Inflammatory macrophage (primary cell): Measurements from ENCODE around the gene ICAM2.
"Not testable (repeated sequence)": the region's sequence is repeated elsewhere in the genome, so short reads cannot be mapped to it uniquely, and the experiment has no call there.

Experiments
- DNase-seq, 2 donors: peaks; one replicate each; pipeline ENCODE4 v3.0.0-alpha.2; 2020 to 2022

The ICAM2 gene

GRCh38 chr17:64042700-64043485, 22.5 kb upstream of the ICAM2 start:
- no peak for DNase-seq

DNA sequence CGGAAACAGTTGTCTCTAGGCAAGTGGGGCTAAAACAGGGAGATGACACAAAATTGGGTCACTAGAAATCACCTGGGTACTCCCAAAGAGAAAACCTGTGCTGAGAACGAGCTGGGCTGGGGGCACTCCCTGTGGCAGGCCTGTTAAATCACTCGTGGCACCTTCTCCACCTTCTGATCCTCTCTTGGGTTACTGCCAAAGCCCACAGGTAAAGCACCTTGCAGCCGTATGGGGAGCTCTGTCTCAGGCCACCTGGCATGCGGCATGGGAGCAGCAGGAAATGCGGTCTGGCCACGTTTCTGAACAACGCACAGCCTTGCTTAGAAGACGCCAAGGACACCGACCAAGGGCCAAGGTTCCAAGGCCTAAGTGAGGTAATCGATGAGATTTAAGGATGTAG, 21.5 kb upstream of the ICAM2 start:
- DNase-seq: no peak

GRCh38 chr17:64040206-64040605, 19.8 kb upstream of the ICAM2 start:
- no peak for DNase-seq

- DNase-seq: no peak
These were observed 18.6 kb upstream of the ICAM2 start for GRCh38 chr17:64039106-64039400.

DNA sequence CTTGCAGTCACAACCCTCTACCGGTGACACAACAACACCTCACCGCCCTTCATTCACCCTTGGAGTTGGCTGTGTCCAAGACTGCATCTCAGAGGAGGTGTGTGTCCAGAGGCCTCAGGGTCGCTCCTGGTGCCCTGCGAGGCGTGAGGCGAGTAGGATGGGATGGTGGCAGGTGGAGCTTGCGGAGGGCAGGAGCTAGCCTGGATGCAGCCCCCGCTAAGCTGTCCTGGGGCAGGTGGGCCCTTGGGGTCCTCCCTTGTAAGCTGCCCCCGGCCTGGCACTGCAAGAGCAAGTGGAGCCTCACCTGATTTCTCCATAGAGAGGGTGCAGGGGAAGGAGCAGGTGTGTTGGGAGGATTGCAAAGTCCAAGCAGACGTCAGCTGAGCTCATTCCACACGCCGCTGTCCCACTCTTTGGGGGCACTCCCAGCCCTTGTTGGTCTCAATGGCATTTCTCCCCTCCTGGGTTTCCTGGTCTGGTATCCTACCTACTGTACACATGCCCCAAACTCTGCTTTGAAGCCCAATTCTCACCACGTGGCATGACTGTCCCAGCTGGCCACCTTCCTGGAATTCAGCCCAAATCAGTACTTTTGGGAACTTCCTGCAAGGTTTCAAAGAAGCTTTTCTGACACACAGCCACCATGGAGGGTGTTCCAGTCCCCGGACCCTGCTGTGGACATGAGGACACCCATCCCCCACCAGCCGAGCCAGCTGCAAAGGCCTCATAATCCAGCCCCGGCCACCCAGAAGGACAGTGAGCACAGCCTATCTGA, 18.1 kb upstream of the ICAM2 start:
- no peak for DNase-seq

DNA sequence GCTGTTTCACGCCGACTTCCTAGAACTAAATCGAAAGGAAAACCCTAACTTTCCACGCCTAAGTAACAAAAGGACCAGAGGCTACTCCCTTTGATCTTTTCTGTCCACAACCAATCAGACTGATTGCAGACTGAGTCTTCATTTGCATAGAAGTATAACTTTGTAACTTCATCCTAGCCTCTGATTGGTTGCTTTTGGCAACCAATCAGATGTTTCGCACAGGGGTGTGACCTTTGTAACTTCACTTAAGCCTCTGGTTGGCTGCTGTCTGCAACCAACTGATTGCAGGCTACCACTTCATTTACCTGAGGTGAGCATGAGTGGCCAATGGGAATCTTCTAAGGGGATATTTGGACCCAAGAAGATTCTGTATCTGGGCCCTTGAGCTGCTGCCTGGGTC, 17.4 kb upstream of the ICAM2 start:
- DNase-seq: no peak

GRCh38 chr17:64037180-64037579, 16.7 kb upstream of the ICAM2 start:
- no peak for DNase-seq

DNA sequence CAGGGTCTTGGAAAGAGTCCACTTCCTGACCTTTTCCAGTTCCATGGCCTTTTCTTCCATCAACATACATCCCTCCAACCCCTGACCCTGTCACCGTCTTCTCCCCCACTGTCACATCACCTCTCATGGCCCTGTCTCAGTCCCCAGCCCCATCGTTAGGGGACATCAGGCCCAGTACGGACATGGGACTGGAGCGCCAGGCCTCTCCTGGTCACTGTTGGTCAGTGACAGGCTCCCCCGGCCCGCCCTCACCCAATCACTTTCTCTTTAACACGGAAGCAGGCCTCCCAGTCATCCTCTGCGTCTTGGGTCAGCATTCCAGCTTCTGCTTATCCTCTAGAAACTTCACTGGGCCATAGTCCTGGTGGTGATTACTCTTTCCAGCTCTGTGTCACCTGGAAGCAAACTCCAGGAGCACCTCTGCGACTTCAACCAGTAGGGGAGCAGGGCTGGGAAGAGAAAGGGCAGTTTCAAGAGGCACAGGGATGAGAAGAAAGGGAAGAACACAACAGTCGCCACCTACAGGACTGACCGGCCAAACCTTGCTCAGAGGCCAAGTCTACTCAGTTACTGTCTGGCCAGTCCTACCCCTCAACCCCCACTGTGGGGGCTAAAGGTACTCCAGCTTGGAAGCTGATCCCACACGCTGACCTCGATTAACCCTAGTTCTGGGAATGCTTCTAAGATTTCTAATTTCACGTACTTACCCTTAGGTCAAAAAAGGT, 15.9 kb upstream of the ICAM2 start:
- no peak for DNase-seq

- no peak for DNase-seq
These were observed 11.6 kb upstream of the ICAM2 start for GRCh38 chr17:64032081-64032480.

DNA sequence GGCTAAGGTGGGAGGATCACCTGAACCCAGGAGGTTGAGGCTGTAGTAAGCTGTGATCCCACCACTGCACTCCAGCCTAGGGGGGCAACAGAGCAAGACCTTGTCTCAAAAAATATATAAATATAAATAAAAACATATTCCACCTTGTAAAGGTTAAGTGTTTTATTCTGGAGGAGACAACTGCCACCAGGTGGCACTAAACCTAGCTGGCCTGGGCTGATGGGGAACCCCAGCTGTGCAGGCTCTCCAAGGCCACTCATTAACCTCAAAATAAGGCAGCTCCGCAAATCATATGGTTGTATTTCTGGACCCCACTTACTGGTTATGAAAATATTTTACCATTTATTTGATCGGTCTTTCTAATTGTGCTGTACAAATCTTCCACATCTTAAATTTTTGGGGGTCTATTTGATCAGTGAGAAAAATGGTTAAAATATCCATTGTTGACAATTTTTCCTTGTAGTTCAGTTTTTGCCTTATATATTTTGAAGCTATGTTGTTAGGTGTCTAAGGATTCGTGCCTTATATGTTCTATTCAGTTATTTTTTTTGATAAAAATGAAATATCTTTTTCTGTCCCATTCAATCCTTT, 8.5 kb upstream of the ICAM2 start:
- DNase-seq: peak; percentile 72 to 74

GRCh38 chr17:64025732-64026294, 5.4 kb upstream of the ICAM2 start:
- peak; percentile 64 to 65 for DNase-seq

GRCh38 chr17:64024781-64025731, 4.6 kb upstream of the ICAM2 start:
- no peak for DNase-seq

- no peak for DNase-seq
These were observed 3.8 kb upstream of the ICAM2 start for GRCh38 chr17:64024215-64024654.

DNA sequence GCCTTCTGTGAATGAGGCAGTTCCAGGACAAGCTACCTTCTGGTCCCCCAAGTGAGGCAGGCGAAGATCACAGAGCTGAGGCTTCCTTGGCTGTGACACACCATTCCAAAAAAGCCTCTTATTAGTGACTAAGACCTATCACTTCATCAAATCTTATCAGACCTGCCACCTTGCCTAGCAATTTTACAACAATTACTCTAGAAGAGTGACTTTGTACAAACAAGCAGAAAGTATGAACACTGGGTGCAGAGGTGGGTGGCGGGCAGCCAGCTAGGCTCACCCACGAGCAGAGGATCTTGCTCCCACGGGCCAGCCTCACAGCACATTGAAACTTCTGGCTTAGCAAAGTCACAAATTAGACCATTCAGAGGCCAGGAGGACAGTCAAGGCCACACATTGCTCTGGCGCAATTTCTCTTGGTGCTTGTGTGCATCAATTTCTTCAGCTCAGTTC, 2.2 kb upstream of the ICAM2 start:
- peak in 1 of 2 donors; percentile 56 for DNase-seq

- not testable (repeated sequence) for DNase-seq
These were observed 877 bp downstream of the ICAM2 start for GRCh38 chr17:64019551-64019961.

DNA sequence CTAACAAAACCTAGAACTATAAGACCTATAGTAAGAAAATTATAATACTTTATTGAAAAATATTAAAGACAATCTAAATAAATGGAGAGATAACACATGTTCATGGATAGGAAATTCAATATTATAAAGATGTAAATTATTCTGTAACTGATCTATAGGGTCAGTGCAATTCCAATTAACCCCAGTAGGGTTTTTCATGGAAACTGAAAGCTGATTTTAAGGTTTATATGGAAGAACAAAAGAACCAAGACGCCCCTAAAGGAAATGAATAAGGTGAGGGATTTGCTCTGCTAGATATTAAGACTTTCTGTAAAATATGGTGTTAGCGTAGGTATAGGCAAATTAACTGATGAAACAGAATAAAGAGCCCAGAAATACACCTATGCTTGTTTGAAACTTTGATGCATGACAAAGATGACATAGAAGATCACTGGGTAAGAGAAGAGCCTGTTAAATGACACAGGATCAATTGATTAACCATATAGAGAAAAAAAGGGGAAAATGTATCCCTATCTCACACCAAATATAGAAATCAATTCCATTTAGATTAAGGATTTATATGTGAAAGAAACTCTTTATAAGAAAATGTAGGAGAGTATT, 3.0 kb downstream of the ICAM2 start:
- DNase-seq: no peak

DNA sequence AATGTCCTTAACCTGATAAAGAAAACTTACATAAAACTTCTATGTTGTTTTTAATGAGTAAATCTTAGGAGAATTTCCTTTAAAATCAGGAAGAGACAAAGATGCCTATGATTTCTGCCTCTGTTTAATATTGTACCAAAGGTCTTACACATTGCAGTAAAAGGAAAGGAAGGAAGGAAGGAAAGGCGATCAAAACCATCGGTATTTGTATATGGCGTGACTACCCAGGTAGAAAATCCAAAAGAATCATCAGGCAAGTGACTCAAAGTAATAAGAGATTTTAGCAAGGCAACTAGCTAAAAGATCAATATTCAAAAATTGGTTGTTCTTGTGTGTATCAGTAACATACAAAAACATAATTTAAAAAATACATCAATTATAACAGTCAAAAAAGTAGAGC, 3.5 kb downstream of the ICAM2 start:
- no peak for DNase-seq

DNA sequence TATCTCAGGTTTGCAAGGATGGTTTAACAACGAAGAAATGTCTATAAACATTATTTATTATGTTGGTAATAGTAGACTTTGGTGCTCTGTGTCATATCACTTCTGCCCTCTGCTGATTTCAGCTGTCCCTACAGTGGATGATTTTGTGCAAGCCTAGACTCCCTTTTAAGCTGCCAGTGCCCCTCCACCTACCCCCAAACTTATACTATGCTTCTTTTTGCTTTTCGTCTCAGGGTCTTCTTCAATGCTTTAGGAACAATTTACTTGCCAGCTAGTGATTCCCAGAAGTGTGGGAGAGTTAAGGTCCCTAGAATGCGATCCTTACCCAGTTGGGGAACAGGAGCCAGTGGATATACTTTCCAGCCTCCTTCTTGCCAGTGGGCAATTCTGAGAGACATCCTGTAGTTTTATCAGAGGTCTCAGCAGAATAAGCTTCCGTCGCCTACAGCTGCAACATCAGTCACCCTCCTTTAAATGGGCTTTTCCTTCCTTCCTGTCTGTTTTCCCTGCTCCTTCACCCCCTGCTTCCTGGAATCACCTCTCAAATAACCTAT, 4.1 kb downstream of the ICAM2 start:
- no peak for DNase-seq

GRCh38 chr17:64015447-64015846, 5.0 kb downstream of the ICAM2 start:
- no peak for DNase-seq

GRCh38 chr17:64009571-64010402, 10.6 kb downstream of the ICAM2 start:
- DNase-seq: peak; percentile 79 to 80
